Measurements from ENCODE around the gene KLHL41. TPM values are rescaled to one million over a fixed set of nuclear protein-coding genes. Genes with fewer than 3 reads are reported as not detected.

Gene KLHL41
- polyA plus RNA-seq, 1 experiment, result 0.15 TPM

DNA sequence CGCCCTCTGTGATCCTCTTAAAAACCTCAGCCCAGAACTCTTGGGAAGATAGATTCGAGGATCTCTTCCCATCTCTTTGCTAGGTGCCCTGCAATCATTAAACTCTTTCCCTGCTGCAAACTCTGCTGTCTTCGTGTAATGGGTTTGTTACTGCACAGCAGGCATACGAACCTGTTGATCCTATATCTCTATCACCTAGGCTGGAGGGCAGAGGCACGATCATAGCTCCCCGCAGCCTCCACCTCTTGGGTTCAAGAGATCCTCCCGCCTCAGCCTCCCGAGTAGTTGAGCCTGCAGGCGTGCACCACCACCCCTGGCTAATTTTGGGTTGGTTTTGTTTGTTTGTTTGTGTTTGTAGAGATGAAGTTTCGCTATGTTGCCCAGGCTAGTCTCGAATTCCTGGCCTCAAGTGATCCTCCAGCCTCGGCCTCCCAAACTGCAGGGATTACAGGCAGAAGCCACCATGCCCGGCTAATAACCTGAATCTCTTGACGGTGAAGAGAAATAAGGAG, 30.7 kb upstream of the KLHL41 start:
- POLR2A ChIA-PET, result interaction anchor here (0.5 kb wide), 1 partner anchor 9 kb away, joined by 4 read pairs; no protein-coding TSS in a partner anchor
- Histone ChIP-seq H3K4me3 (ENCODE audit: low read depth, low read length) (peak overlapping the region; percentile 72), H3K27me3 (ENCODE audit: control insufficient read depth, insufficient read depth, low read length) (no peaks in the 10 kb centered on the region), H3K36me3 (ENCODE audit: control insufficient read depth, insufficient read depth, low read length) (no peaks in the 10 kb centered on the region)
- DNase-seq (ENCODE audit: low read depth), result no peak
- TF ChIP-seq, protein P1, sequence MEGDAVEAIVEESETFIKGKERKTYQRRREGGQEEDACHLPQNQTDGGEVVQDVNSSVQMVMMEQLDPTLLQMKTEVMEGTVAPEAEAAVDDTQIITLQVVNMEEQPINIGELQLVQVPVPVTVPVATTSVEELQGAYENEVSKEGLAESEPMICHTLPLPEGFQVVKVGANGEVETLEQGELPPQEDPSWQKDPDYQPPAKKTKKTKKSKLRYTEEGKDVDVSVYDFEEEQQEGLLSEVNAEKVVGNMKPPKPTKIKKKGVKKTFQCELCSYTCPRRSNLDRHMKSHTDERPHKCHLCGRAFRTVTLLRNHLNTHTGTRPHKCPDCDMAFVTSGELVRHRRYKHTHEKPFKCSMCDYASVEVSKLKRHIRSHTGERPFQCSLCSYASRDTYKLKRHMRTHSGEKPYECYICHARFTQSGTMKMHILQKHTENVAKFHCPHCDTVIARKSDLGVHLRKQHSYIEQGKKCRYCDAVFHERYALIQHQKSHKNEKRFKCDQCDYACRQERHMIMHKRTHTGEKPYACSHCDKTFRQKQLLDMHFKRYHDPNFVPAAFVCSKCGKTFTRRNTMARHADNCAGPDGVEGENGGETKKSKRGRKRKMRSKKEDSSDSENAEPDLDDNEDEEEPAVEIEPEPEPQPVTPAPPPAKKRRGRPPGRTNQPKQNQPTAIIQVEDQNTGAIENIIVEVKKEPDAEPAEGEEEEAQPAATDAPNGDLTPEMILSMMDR (IDR thresholded peaks at IDR 0.05; ENCODE audit: insufficient read depth, low read depth, low read length), result no peak
- CTCF ChIA-PET, result interaction anchor here (0.8 to 2.8 kb wide), 6 partner anchors 9 to 26 kb away, joined by 3 to 7 read pairs (median 4); no protein-coding TSS in a partner anchor

DNA sequence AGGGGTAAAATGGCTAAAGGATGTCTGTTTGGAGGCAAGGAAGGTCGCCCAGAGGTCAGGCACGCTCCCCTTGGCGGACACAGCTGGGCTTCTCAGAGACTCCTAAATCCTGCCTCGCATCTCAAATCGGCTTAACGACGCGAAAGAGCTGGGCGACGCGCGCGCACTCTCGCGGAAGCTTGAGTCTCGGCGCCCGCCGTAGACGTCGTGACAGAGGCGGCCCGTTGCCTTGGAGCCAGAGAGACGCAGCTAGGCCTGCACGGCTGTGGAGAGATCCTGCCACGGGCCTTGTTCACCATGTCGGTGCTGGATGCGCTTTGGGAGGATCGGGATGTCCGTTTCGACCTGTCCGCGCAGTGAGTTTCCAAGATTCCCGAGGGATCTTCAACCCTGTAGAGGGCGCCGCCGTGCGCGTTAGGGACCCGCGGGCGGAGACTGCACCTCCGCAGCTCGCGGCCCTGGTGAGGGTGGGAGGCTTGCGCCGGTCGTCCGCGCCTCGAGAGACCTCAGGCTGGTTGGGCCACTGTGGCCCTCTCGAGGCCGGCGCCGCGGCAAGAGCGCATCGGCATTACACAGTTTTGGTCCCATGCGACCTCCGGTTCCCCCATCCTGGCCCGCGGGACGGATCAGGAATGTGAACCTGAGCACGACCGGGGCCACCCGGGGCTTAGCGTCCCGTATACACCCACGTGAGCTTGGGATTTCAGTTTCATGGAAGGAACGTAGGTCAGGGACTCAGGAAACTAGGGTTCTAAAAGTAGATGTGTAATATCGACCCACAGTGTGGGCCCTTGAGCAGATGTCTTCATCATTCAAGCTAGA, 30.0 kb upstream of the KLHL41 start, which contains the start of gene BBS5:
Gene BBS5, plus strand, starts transcription at position 238 of the 822 bp plus-strand sequence. Its CDS starts 60 bp downstream, at position 298.
- ChIA-PET CTCF (interaction anchor here (0.8 to 2.8 kb wide), 9 partner anchors 8 to 455 kb away, joined by 3 to 7 read pairs (median 3); no protein-coding TSS in a partner anchor), POLR2A (interaction anchor here (0.5 to 0.8 kb wide), 2 partner anchors 10 to 16 kb away, joined by 4 to 8 read pairs; no protein-coding TSS in a partner anchor)
- Histone ChIP-seq H3K4me3 (ENCODE audit: low read depth, low read length) (peak within 1 kb of the TSS; percentile 72), H3K27me3 (ENCODE audit: control insufficient read depth, insufficient read depth, low read length) (no peaks in the 10 kb centered on the region), H3K36me3 (ENCODE audit: control insufficient read depth, insufficient read depth, low read length) (no peaks in the 10 kb centered on the region)
- TF ChIP-seq, protein P1 (IDR thresholded peaks at IDR 0.05; ENCODE audit: insufficient read depth, low read depth, low read length), result peak; percentile 67
- peak; percentile 62 for DNase-seq (ENCODE audit: low read depth)

DNA sequence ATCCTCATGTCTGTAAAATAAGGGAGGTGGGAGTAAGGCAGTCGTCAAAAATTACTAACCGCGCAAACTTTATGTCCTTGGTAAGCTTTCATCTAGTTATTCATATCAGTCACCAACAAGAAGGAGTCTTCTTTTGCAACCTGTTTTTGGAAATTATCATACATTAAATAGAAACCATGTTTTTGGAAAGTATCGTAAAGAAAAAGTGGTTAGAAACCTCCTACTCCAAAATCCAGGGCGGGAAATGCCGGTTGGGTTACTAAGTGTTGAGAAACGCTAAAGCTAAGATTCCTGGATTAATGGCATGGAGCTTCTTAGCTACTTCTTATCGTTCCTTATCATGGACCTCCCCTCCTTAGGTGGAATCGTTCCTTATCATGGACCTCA, 29.4 kb upstream of the KLHL41 start:
- Histone ChIP-seq H3K36me3 (ENCODE audit: control insufficient read depth, insufficient read depth, low read length) (no peaks in the 10 kb centered on the region), H3K4me3 (ENCODE audit: low read depth, low read length) (peak overlapping the region; percentile 72), H3K27me3 (ENCODE audit: control insufficient read depth, insufficient read depth, low read length) (no peaks in the 10 kb centered on the region)
- DNase-seq (ENCODE audit: low read depth), result no peak
- ChIA-PET CTCF (interaction anchor here (1.1 to 2.8 kb wide), 8 partner anchors 8 to 455 kb away, joined by 3 to 7 read pairs (median 4); partner anchors contain the start of gene METTL5), POLR2A (interaction anchor here (0.6 to 0.8 kb wide), 2 partner anchors 17 to 1344 kb away, joined by 3 to 8 read pairs; no protein-coding TSS in a partner anchor)
- TF ChIP-seq, protein P1 (IDR thresholded peaks at IDR 0.05; ENCODE audit: insufficient read depth, low read depth, low read length), result no peak

DNA sequence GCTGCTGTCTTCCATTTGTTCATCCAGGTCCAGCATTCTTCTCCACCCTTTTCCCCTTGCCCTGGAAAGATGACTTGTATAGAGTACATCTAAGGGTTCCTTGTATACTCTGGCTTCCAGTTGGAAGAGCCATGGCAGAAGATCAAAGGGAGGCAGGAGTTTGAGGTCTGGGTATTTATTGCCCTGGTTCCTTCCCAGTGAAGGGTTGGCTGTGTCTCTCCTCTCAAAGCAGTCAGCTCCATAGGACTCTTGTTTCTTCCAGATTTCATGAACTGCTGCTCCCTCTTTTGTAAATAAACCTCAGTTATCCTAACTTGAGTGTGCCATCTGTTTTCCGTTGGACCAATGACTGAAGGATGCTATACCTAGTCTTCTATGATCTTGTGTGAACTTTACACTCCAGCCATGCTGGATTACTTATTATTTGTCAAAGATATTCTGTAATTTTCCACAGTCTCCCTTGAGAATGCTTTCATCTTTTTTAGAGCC, 23.8 kb upstream of the KLHL41 start:
- TF ChIP-seq, protein P1 (IDR thresholded peaks at IDR 0.05; ENCODE audit: insufficient read depth, low read depth, low read length), result no peak
- DNase-seq (ENCODE audit: low read depth), result no peak
- H3K4me3 ChIP-seq (ENCODE audit: low read depth, low read length), result no peak overlapping the region
- POLR2A ChIA-PET, result no interaction called here
- no peaks in the 10 kb centered on the region for H3K27me3 ChIP-seq (ENCODE audit: control insufficient read depth, insufficient read depth, low read length)
- H3K36me3 ChIP-seq (ENCODE audit: control insufficient read depth, insufficient read depth, low read length), result no peaks in the 10 kb centered on the region
- CTCF ChIA-PET, result interaction anchor here (1.4 kb wide), 1 partner anchor 15 kb away, joined by 4 read pairs; no protein-coding TSS in a partner anchor

DNA sequence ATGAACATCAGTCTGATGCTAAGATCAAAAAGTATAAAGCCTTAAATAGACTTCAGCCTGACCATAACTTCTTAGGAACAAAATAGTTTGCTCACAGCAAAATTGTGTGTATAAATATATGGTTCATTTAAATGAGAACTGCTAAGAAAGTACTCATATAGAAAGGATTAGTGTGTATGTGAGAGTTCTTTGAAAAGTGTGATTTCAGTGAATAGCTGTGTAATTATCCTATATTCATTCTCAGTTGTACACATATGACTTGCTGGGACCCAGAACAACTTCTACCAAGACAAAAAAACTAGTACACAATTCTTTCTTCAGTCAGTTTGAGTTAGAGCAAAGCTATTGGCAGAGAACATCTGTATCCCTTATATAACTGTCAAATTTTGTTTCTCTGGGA, 23.0 kb upstream of the KLHL41 start:
- H3K27me3 ChIP-seq (ENCODE audit: control insufficient read depth, insufficient read depth, low read length), result no peaks in the 10 kb centered on the region
- H3K4me3 ChIP-seq (ENCODE audit: low read depth, low read length), result no peak overlapping the region
- CTCF ChIA-PET, result interaction anchor here (1.4 kb wide), 1 partner anchor 14 kb away, joined by 4 read pairs; no protein-coding TSS in a partner anchor
- TF ChIP-seq, protein P1 (IDR thresholded peaks at IDR 0.05; ENCODE audit: insufficient read depth, low read depth, low read length), result no peak
- H3K36me3 ChIP-seq (ENCODE audit: control insufficient read depth, insufficient read depth, low read length), result no peaks in the 10 kb centered on the region
- POLR2A ChIA-PET, result no interaction called here
- no peak for DNase-seq (ENCODE audit: low read depth)

Measured in BJ (cell line).